Kidney glomerular epithelial cell (primary cell): ENCODE results near the gene PLD6.
A peak's percentile ranks its signal among the peaks of the same experiment; 100 is the strongest.

Experiments used
- DNase-seq: peaks from one replicate; lab custom pipeline; 2025; lab: John Stamatoyannopoulos, UW

PLD6 gene

GRCh38 chr17:17154981-17155380, 51.2 kb downstream of the PLD6 start:
- DNase-seq = no peak

DNA sequence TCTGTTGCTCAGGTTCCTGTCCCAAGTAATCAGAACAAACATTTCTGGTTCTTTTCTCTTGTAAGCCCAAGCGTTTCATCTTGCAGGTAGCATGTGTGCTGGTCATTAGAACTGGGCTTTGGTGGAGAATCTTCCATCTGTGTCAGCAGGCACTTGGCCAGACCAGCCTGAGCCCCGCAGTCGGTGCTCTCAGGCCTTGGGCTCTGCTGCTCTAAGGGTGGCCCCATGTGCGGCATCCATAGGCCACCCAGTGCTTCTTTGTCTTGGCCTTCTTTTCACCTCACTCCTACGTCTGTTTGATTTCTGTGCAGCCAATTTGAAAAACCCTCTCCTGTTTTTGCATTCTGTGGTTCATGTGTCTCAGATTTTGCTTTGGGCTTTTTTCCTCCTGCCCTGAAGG, 51.6 kb downstream of the PLD6 start:
- no peak for DNase-seq

GRCh38 chr17:17153709-17154108, 52.4 kb downstream of the PLD6 start:
- DNase-seq = no peak

- DNase-seq = no peak
Observed at GRCh38 chr17:17153071-17153470, 53.1 kb downstream of the PLD6 start.

- DNase-seq = no peak
Observed at GRCh38 chr17:17152385-17152784, 53.7 kb downstream of the PLD6 start.

- peak; percentile 73 for DNase-seq
Observed at GRCh38 chr17:17151962-17152361, 54.2 kb downstream of the PLD6 start.

- no peak for DNase-seq
Observed at GRCh38 chr17:17151541-17151940, 54.6 kb downstream of the PLD6 start.

DNA sequence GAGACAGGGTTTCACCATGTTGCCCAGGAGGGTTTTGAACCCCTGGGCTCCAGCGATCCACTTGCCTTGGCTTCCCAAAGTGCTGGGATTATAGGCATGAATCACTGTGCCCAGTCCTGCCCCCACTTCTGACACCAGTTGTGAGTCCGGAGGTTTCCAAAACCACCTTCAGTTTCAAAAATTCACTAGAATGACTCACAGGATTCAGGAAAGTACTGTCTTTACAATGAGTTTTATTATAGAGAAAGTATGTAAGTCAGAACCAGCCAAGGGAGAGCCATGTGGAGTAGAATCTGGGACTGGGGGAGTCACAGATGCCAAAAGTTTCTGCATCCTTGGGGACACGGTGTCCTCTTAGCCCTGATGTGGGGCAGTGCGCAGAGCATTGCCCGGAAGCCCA, 55.1 kb downstream of the PLD6 start:
- DNase-seq = peak; percentile 32
